IMR-90 (cell line): Measurements from ENCODE around the gene SAMD8. TPM values are rescaled to one million over a fixed set of nuclear protein-coding genes. Genes with fewer than 3 reads are reported as not detected.

Experiments
- ATAC-seq: fragments of 200-7000 bp; cut with Tn5 transposase; 2 replicates; pipeline ENCODE4 v1.9.1; 2020; ENCODE audit warnings: low read depth, mild to moderate bottlenecking, moderate library complexity
- BruUV-seq: library from RNA; stranded (reverse); fragments of 400-500 nt; replicated peaks from 2 replicates; lab custom pipeline; 2021; lab: Mats Ljungman, UMichigan
- CTCF ChIA-PET: fragments of 300-600 bp; formaldehyde crosslinking; extraction: SDS; loops from one replicate; lab custom pipeline; 2021; ENCODE audit warnings: antibody characterized with exemption; lab: Yijun Ruan, JAX
- POLR2A ChIA-PET: fragments of 300-600 bp; sonication (Branson Sonifier 250); formaldehyde crosslinking; loops from one replicate; lab custom pipeline; 2022; ENCODE audit warnings: antibody characterized with exemption; ENCODE audit not compliant: unreplicated experiment; lab: Charles Lee
- DNase-seq: peaks from one replicate; pipeline ENCODE4 v3.0.0; 2013
- H2AFZ ChIP-seq: replicated peaks from 2 replicates; pipeline ENCODE3; 2013; ENCODE audit warnings: low read length, mild to moderate bottlenecking; ENCODE audit not compliant: poor library complexity
- H2AK5ac ChIP-seq: 2 replicates; pipeline ENCODE4 v1.6.1; 2013; ENCODE audit warnings: low read depth, low read length, inconsistent platforms
- H2AK9ac ChIP-seq: replicated peaks from 2 replicates; pipeline ENCODE3; 2013; ENCODE audit warnings: mild to moderate bottlenecking, low read depth, low read length, moderate library complexity; ENCODE audit not compliant: poor library complexity
- H2BK120ac ChIP-seq: 2 replicates; pipeline ENCODE4 v1.6.1; 2013; ENCODE audit warnings: low read depth, low read length, inconsistent platforms
- H2BK15ac ChIP-seq: 3 replicates; pipeline ENCODE4 v1.6.1; 2013; ENCODE audit warnings: low read depth, low read length, inconsistent platforms
- H2BK20ac ChIP-seq: 2 replicates; pipeline ENCODE4 v1.6.1; 2013; ENCODE audit warnings: low read depth, mild to moderate bottlenecking, inconsistent platforms, low read length, moderate library complexity
- H2BK5ac ChIP-seq: 2 replicates; pipeline ENCODE4 v1.6.1; 2013; ENCODE audit warnings: mild to moderate bottlenecking, low read depth, low read length, inconsistent platforms; ENCODE audit not compliant: poor library complexity, severe bottlenecking
- H3K14ac ChIP-seq: replicated peaks from 2 replicates; pipeline ENCODE4 v1.6.1; 2013; ENCODE audit warnings: low read depth, low read length, inconsistent platforms
- H3K18ac ChIP-seq: 2 replicates; pipeline ENCODE4 v1.6.1; 2013; ENCODE audit warnings: low read depth, low read length, control low read depth
- H3K23ac ChIP-seq: 2 replicates; pipeline ENCODE4 v1.6.1; 2013; ENCODE audit warnings: low read depth, low read length, inconsistent platforms
- H3K27ac ChIP-seq: 2 replicates; pipeline ENCODE4 v1.5.1; 2013; ENCODE audit warnings: mild to moderate bottlenecking, control low read depth, low read length; ENCODE audit not compliant: insufficient read depth
- H3K27me3 ChIP-seq: 2 replicates; pipeline ENCODE4 v1.6.1; 2013; ENCODE audit warnings: low read length; ENCODE audit not compliant: control insufficient read depth, insufficient read depth
- H3K36me3 ChIP-seq: 2 replicates; pipeline ENCODE4 v1.6.1; 2013; ENCODE audit warnings: low read length, mixed read lengths; ENCODE audit not compliant: control insufficient read depth, insufficient read depth
- H3K4ac ChIP-seq: 2 replicates; pipeline ENCODE4 v1.6.1; 2013; ENCODE audit warnings: low read depth, low read length, inconsistent platforms
- H3K4me1 ChIP-seq: 2 replicates; pipeline ENCODE4 v1.6.1; 2013; ENCODE audit warnings: low read length, mixed read lengths; ENCODE audit not compliant: control insufficient read depth, insufficient read depth
- H3K4me2 ChIP-seq: 2 replicates; pipeline ENCODE4 v1.6.1; 2013; ENCODE audit warnings: low read depth, mild to moderate bottlenecking, control low read depth, low read length, moderate library complexity
- H3K4me3 ChIP-seq: 2 replicates; pipeline ENCODE4 v1.5.1; 2013; ENCODE audit warnings: low read depth, mild to moderate bottlenecking, control low read depth, low read length, moderate library complexity; ENCODE audit not compliant: insufficient read depth
- H3K56ac ChIP-seq: 2 replicates; pipeline ENCODE4 v1.6.1; 2013; ENCODE audit warnings: low read length, inconsistent platforms; ENCODE audit not compliant: insufficient read depth; ENCODE audit errors: extremely low read depth
- H3K79me1 ChIP-seq, 2 experiments: 2 replicates each; pipeline ENCODE4 v1.6.1; 2013; ENCODE audit warnings: low read length in 2 of 2, inconsistent platforms in 1 of 2, low read depth in 1 of 2
- H3K9ac ChIP-seq: 2 replicates; pipeline ENCODE4 v1.6.1; 2013; ENCODE audit warnings: low read depth, low read length, control low read depth
- H3K9me1 ChIP-seq: 2 replicates; pipeline ENCODE4 v1.6.1; 2013; ENCODE audit warnings: low read length, inconsistent platforms; ENCODE audit not compliant: insufficient read depth
- H3K9me3 ChIP-seq: 2 replicates; pipeline ENCODE4 v1.6.1; 2013; ENCODE audit warnings: low read length; ENCODE audit not compliant: control insufficient read depth, insufficient read depth
- H4K20me1 ChIP-seq: 2 replicates; pipeline ENCODE4 v1.6.1; 2013; ENCODE audit warnings: low read length, inconsistent platforms; ENCODE audit not compliant: insufficient read depth
- H4K5ac ChIP-seq: 2 replicates; pipeline ENCODE4 v1.6.1; 2013; ENCODE audit warnings: mild to moderate bottlenecking, low read depth, low read length, control low read depth
- H4K8ac ChIP-seq, 2 experiments: 2 replicates each; pipeline ENCODE4 v1.6.1; 2013; ENCODE audit warnings: low read depth in 2 of 2, low read length in 2 of 2, control low read depth in 1 of 2, inconsistent platforms in 1 of 2
- H4K91ac ChIP-seq: 2 replicates; pipeline ENCODE4 v1.6.1; 2013; ENCODE audit warnings: low read depth, low read length, inconsistent platforms; ENCODE audit not compliant: insufficient read depth
- BHLHE40 ChIP-seq: fragments of 150-350 bp; IDR thresholded peaks from 2 replicates; pipeline ENCODE4 v1.6.1; 2016; ENCODE audit warnings: mild to moderate bottlenecking, low read depth, low read length
- CEBPB ChIP-seq: IDR thresholded peaks from 2 replicates; pipeline ENCODE4 v1.6.1; 2012; ENCODE audit warnings: low read depth, low read length, improper control_type of control experiment
- CHD1 ChIP-seq: IDR thresholded peaks from 2 replicates; pipeline ENCODE4 v1.6.1; 2012; ENCODE audit warnings: low read depth, low read length, improper control_type of control experiment
- FOS ChIP-seq: fragments of 150-350 bp; IDR thresholded peaks from 2 replicates; pipeline ENCODE4 v1.6.1; 2016; ENCODE audit warnings: low read depth, low read length
- MAFK ChIP-seq: IDR thresholded peaks from 2 replicates; pipeline ENCODE4 v1.6.1; 2012; ENCODE audit warnings: low read depth, low read length, improper control_type of control experiment
- MAZ ChIP-seq: IDR thresholded peaks from 2 replicates; pipeline ENCODE4 v1.6.1; 2012; ENCODE audit warnings: low read depth, mild to moderate bottlenecking, low read length, improper control_type of control experiment, moderate library complexity, borderline replicate concordance
- MXI1 ChIP-seq: IDR thresholded peaks from 2 replicates; pipeline ENCODE4 v1.6.1; 2012; ENCODE audit warnings: low read depth, mild to moderate bottlenecking, low read length, moderate library complexity, borderline replicate concordance
- NFE2L2 ChIP-seq: fragments of 150-350 bp; IDR thresholded peaks from 2 replicates; pipeline ENCODE4 v1.6.1; 2016; ENCODE audit warnings: low read depth, mild to moderate bottlenecking, low read length
- POLR2A ChIP-seq: IDR thresholded peaks from 2 replicates; pipeline ENCODE4 v1.6.1; 2012; ENCODE audit warnings: mild to moderate bottlenecking, low read depth, low read length
- RAD21 ChIP-seq: IDR thresholded peaks from 2 replicates; pipeline ENCODE4 v1.6.1; 2012; ENCODE audit warnings: low read length, improper control_type of control experiment
- RCOR1 ChIP-seq: IDR thresholded peaks from 2 replicates; pipeline ENCODE4 v1.6.1; 2012; ENCODE audit warnings: mild to moderate bottlenecking, low read length, improper control_type of control experiment; ENCODE audit not compliant: insufficient replicate concordance
- RFX5 ChIP-seq: IDR thresholded peaks from 2 replicates; pipeline ENCODE4 v1.8.0; 2012; ENCODE audit warnings: low read depth, mild to moderate bottlenecking, low read length, moderate library complexity
- SMC3 ChIP-seq: fragments of 150-350 bp; IDR thresholded peaks from 2 replicates; pipeline ENCODE4 v1.6.1; 2016; ENCODE audit warnings: low read depth, mild to moderate bottlenecking, antibody characterized with exemption, low read length, moderate library complexity
- WGBS, 2 experiments: methylation state at CpG; one replicate each; pipeline versions ENCODE4 v1.1.5 to v1.1.7; 2013; ENCODE audit warnings: missing lambda C conversion rate in 2 of 2; ENCODE audit not compliant: insufficient read length in 1 of 2; ENCODE audit errors: extremely low coverage in 2 of 2; 5-methylcytosine and 5-hydroxymethylcytosine counted together
- dilution Hi-C: fragments of 300-500 bp; cut with HindIII; formaldehyde crosslinking; loops from one replicate; pipeline ENCODE4 v1.14.3; 2018; ENCODE audit warnings: low sequenced_read_pairs; ENCODE audit not compliant: unreplicated experiment
- in situ Hi-C: fragments of 300-500 bp; cut with MboI; formaldehyde crosslinking; loops from 3 replicates; pipeline ENCODE4 v1.14.3; 2019; ENCODE audit warnings: low sequenced_read_pairs, inconsistent platforms, mixed read lengths
- intact Hi-C: fragments of 100-400 bp; cut with micrococcal nuclease; formaldehyde crosslinking; loops from 2 replicates; pipeline ENCODE4 v1.10.0; 2022
- polyA plus RNA-seq, 3 experiments: library from polyadenylated mRNA; depleted of rRNA; stranded (reverse); fragments of >200 nt; gene quantifications; 2 replicates each; pipeline ENCODE4 v1.2.3, GENCODE V29; 2012; ENCODE audit warnings: low replicate concordance in 1 of 3
- total RNA-seq: library from RNA; depleted of rRNA; stranded (reverse); fragments of >200 nt; gene quantifications from 2 replicates; pipeline ENCODE4 v1.2.3, GENCODE V29; 2012
- TF ChIP-seq, protein P1 (sequence below): fragments of 150-350 bp; IDR thresholded peaks from 2 replicates; pipeline ENCODE4 v1.6.1; 2017; ENCODE audit warnings: mild to moderate bottlenecking, antibody characterized with exemption, low read length, low read depth
- TF ChIP-seq, protein P2 (sequence below): conservative IDR thresholded peaks from 2 replicates; pipeline ENCODE4 v1.5.1; 2012; ENCODE audit warnings: mild to moderate bottlenecking, low read depth, low read length, improper control_type of control experiment
- TF ChIP-seq, protein P3 (sequence below): fragments of 150-350 bp; IDR thresholded peaks from 2 replicates; pipeline ENCODE4 v1.6.1; 2016; ENCODE audit warnings: low read depth, mild to moderate bottlenecking, low read length, moderate library complexity, borderline replicate concordance

Gene SAMD8
- total and polyA plus RNA-seq, 2 of the 4 experiments (the other 2 are of a cell fraction), result 10.1 to 28.7 TPM

DNA sequence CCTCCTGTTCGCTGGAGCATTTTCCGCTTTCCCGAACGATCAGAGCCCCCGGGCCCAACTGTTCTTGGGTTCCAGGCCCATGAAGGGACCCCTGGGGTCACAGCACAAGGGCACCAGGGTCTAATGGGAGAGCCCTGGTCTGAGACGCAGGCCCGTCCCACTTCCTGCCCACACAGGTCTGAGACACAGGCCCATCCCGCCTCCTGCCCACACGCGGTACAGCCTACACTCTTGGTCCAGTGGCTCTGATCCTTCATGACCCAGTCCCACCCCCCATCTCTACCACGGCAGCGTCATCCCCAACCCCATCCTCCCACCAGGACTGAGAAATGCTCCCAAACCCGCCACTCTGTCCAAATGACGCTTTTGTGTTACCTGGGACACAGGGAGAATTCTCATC is 38.7 kb upstream of the SAMD8 start:
- Histone ChIP-seq H3K27ac (no peak overlapping the region), H3K4ac (no peak overlapping the region), H2AK9ac (no peak overlapping the region), H3K4me2 (no peak overlapping the region), H2BK15ac (no peak overlapping the region), H3K14ac (no peak overlapping the region), H2BK120ac (no peak overlapping the region), H2BK20ac (no peak overlapping the region), H4K5ac (no peak overlapping the region), H3K23ac (no peak overlapping the region), H3K36me3 (no peaks in the 10 kb centered on the region), H4K91ac (no peak overlapping the region), H4K20me1 (no peaks in the 10 kb centered on the region), H2BK5ac (no peak overlapping the region), H3K9me1 (no peaks in the 10 kb centered on the region), H3K56ac (no peak overlapping the region), H3K4me1 (no peaks in the 10 kb centered on the region), H3K18ac (no peak overlapping the region), H3K79me1 (no peaks in the 10 kb centered on the region), H3K9me3 (no peaks in the 10 kb centered on the region), H2AK5ac (no peak overlapping the region), H3K9ac (no peak overlapping the region), H4K8ac (no peak overlapping the region), H2AFZ (no peak overlapping the region), H3K27me3 (no peaks in the 10 kb centered on the region), H3K4me3 (no peak overlapping the region)
- no peak for ATAC-seq
- dilution Hi-C loops (no loop called here), intact Hi-C loops (no loop called here), in situ Hi-C loops (no loop called here)
- ChIA-PET CTCF (no interaction called here), POLR2A (no interaction called here)
- 78% methylated on average over 8 of the region's 14 CpGs; no CpG with 5 or more reads in 1 of the 2 experiments for WGBS, 2 experiments
- BruUV-seq, result no TSS peak
- TF ChIP-seq, protein P1, sequence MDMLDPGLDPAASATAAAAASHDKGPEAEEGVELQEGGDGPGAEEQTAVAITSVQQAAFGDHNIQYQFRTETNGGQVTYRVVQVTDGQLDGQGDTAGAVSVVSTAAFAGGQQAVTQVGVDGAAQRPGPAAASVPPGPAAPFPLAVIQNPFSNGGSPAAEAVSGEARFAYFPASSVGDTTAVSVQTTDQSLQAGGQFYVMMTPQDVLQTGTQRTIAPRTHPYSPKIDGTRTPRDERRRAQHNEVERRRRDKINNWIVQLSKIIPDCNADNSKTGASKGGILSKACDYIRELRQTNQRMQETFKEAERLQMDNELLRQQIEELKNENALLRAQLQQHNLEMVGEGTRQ, result no peak
- no peak for TF ChIP-seq RAD21
- TF ChIP-seq CHD1, result no peak
- TF ChIP-seq BHLHE40, result no peak
- TF ChIP-seq FOS, result no peak
- TF ChIP-seq SMC3, result no peak
- TF ChIP-seq MXI1, result no peak
- no peak for TF ChIP-seq CEBPB
- TF ChIP-seq, protein P2, sequence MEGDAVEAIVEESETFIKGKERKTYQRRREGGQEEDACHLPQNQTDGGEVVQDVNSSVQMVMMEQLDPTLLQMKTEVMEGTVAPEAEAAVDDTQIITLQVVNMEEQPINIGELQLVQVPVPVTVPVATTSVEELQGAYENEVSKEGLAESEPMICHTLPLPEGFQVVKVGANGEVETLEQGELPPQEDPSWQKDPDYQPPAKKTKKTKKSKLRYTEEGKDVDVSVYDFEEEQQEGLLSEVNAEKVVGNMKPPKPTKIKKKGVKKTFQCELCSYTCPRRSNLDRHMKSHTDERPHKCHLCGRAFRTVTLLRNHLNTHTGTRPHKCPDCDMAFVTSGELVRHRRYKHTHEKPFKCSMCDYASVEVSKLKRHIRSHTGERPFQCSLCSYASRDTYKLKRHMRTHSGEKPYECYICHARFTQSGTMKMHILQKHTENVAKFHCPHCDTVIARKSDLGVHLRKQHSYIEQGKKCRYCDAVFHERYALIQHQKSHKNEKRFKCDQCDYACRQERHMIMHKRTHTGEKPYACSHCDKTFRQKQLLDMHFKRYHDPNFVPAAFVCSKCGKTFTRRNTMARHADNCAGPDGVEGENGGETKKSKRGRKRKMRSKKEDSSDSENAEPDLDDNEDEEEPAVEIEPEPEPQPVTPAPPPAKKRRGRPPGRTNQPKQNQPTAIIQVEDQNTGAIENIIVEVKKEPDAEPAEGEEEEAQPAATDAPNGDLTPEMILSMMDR, result no peak
- no peak for TF ChIP-seq MAFK
- TF ChIP-seq NFE2L2, result no peak
- TF ChIP-seq POLR2A, result no peak
- no peak for TF ChIP-seq MAZ
- no peak for TF ChIP-seq RFX5
- no peak for TF ChIP-seq RCOR1
- TF ChIP-seq, protein P3, sequence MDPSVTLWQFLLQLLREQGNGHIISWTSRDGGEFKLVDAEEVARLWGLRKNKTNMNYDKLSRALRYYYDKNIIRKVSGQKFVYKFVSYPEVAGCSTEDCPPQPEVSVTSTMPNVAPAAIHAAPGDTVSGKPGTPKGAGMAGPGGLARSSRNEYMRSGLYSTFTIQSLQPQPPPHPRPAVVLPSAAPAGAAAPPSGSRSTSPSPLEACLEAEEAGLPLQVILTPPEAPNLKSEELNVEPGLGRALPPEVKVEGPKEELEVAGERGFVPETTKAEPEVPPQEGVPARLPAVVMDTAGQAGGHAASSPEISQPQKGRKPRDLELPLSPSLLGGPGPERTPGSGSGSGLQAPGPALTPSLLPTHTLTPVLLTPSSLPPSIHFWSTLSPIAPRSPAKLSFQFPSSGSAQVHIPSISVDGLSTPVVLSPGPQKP, result no peak
- no peak for DNase-seq
